HG03571 (cell line): Measurements from ENCODE around the gene PRSS22.

ENCODE experiments used
- ATAC-seq: cut with Tn5 transposase; IDR thresholded peaks from one replicate; pipeline ENCODE4 v1.9.1; 2021; ENCODE audit not compliant: unreplicated experiment

The PRSS22 gene

DNA sequence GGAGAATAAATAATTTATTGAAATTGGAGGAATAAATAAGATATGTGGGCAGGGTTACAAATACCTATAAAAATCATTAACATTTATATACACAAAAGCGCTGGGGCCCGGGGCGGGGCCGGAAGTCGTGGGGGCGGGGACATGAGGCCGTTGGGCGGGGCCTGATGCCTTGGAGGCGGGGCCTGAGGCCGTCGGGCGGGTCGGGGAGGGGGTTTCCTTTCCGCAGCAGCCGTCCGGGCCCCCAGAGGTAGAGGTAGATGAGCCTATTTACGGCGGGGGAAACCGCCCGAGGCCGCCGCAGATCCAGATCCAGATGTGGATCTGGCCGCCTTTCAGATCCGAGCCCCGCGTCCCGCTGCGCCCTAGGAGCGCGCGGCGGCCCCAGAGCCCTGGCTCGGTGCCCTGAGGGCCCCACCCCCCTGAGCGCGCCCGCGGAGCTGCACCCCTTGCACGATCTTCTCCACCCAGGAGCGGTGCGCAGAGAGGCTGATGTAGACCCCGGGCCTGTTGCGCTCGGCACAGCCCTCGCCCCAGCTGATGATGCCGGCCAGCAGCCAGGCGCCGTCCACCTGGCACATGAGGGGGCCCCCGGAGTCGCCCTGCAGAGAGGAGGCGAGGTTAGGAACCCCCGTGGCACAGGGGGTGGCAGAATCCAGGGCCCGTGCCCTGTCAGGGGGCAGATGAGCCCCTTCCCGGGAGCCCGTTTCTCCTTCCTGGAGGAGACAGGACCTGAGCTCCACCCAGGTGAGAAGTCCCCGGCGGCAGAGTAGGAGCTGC, 5.1 kb downstream of the PRSS22 start:
- ATAC-seq, result no peak

DNA sequence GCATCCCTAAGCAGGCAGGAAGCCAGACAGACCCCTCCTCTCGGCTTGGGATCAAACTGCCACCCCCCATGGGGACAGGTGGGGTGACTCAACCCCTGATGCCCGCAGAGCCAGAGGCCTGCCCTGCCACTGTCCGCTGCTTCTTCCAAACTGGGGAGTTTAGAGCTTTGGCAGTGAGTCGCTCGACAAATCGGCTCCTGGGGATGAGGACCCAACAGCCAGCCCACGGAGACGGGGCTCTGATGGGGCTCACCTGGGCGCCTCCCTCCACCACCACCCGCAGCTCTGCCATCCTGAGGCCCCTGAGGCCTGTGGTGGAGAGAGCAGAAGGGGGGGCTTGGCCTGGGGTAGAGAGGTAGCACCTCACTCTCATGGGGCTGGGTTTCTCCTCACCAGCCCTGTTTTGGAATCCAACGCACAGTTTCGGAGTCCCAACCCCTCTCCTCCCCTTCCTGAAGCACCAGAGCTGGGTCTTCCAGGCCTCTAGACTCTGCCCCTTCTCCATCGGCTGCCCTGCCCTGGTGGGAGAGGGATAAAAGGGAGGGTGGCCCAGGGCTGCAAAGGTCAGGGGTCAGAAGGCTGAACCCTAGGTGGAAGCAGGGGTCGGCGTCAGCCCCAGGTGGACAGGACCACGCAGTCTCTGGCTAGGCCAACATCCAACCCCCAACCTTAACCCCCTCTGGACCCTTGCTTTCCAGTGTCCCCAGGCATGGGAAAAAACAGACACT, 5.8 kb downstream of the PRSS22 start:
- ATAC-seq, result no peak

DNA sequence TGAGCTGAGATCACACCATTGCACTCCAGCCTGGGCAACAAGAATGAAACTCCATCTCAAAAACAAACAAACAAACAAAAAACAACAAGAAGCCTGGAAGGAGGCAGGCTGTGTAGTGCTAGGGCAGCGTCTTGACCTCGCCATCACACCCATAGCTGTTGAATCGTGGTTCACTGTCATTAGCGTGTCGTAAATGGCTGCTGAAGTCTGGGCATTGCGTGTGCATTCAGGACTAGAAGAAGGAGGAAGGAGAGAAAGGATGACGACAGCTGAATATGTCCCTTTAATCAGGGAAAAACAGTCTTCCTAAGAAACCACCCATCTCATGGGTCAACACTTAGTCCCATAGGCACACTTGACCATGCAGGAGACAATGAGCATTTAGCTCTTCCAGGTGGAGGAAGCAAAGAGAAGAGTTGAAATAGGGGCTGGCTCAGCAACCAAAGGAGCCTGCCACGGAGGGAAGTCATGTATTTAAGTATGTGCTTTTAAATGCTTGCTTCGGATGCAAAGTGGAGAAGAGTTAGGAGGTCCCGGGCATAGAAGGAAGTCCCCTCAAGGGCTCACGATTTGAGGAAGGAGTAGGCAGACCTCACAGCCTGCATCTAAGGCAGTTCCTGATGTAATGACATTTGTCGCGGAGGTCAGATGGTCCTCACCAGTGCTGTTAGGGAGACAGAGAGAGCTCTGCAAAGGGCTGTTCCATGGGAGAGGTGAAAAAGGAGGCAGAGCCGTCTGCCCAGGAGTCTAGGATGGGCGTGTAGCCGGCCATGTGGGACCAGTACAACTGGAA, 8.8 kb downstream of the PRSS22 start:
- no peak for ATAC-seq

DNA sequence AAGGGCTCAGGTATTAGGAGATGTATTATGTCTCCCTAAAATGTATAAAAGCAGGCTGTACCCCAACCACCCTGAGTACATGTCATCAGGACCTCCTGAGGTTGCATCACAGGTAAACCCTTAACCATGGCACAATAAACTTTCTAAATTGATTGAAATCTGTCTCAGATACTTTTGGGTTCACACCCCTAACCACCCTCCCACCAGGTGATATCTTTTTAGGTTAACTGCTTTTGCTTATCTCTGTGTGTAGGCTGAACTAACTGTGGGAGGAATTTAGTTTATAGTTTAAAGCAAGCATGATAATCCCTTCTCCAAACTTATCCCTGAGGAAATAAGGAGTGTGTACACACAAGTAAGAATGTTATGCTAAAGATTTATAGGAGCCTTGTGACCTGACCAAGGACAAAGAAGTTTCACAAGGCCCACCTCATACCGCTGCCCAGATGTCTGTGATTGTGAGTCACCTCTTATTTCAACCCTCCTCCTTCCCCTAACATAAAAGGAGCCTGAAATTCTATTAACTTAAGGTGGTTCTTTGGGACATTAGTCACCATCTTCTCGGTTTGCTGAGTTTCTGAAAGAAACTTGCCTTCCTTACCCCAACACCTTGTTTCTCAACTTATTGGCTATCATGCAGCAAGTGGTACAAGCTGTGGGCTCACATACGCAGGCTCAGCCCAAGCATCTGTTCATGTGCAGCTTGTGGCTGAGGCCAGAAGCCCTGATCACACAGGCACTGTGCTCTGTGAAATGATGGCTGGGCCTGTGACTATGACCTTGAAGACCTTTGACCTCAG, 11.3 kb downstream of the PRSS22 start:
- no peak for ATAC-seq

DNA sequence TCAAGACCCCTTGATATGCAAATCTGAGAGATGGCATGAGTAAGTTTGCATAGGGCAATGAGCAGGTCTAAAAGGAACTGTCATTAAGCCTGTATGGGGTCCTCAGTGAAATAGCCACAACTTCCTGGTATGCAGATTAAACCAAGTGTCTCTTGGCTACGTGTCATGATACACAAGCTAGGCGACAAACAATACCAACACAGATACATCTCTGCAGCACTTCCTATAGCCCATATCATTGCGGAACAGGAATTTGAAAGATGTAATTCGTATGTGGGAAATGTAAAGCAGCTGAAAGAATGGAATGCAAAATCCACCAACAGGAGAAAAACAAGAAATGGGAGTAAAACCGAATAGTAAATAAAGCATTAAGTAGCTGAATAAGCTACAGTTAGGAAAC, 12.9 kb downstream of the PRSS22 start:
- ATAC-seq, result no peak

DNA sequence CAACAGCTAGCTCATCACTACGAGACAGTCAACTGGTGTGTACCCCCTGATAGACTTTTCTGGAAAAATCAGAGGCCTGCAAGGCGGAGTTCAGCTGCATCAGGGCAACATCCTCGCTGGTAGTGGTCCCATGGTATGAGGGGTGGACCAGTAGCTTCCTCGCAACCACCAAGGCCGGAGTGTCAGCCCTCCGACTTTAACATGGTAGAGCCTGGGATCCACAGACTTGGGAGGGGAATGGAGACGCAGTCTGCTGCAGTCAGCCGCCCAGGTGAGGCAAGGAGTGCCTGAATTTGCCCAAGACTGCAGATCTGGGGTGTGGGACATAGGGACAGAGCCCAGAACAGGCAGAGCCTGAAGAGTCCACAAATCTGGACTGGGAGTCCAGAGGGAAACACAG, 14.4 kb downstream of the PRSS22 start:
- ATAC-seq, result no peak

DNA sequence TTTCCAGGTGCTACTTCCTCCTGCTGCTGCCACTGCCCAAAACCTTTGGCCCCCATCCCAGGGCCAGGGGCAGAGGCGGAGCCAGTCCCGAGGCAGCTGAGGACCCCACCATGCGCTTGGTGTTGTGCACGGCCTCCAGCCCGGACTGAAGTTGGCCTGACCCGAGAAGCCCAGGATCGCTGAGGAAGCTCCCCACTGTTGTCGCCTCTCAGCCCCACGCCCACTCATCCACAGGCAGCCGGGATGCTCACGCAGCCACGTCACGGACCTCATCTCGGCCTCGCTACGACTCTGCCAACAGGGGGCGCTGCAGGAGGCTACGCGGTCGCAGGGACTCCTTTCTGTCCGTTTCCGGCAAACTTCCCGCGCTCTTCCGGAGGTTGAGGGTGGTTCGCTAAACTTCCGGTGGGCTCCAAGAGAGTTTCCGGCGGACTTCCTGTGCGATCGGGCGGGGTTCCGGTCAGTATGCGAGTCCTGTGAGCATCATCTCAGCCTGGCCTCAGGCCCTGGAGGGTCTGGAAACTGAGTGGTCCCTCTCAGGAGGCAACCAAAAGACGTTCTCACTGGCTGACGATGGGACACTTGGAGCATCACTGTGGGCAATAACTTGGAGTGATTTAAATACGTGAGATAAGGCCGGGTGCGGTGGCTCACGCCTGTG, 15.5 kb downstream of the PRSS22 start:
- no peak for ATAC-seq

DNA sequence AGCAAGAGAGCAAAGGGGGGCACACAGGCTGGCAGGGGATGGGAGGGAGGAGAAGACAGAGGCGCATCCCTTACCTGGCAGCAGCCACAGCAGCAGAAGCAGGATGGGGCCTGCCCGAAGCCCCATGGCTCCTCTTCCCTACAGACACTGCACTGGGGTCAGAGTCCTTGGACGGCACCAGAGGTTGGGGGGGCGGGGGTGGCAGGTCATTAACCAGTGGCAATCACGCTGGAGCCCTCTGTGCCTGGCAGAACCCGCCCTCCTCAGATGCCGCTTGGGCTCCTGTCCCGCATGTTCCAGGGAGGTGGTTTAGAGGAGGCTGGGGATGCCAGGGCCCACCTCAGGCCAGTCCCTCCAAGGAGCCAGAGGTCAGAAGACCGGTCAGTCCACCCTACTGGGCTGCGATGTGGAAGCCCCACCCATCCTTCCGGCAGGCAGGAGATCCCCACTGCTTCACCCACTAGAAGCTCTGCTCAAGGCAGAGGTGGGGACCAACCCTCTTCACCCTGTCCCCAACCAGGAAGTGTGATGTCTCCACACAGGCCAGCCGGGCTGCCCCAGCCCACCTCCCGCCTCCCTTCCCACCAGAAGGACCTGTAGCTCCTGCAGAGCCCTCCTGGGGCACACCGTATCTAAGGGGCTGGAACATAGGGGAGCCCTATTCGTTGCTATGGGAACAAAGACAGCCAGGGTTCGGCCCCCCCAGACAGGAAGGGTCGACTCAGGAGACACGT, 16.2 kb downstream of the PRSS22 start:
- ATAC-seq, result no peak

DNA sequence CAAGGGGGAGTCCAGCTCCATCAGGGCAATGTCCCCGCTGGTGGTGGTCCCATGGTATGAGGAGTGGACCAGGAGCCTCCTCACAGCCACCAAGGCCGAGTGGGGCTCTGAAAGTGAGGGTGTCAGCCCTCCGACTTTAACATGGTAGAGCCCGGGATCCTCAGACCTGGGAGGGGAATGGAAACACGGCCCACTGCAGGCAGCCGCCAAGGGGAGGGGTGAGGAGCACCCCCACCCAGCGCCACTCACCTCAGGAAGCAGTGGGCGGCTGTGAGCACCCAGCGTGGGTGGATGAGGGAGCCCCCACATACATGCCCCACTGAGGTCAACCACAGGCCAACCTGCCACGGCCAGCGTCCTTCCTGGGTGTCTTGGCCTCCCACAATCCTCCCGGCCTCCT, 17.1 kb downstream of the PRSS22 start:
- no peak for ATAC-seq

DNA sequence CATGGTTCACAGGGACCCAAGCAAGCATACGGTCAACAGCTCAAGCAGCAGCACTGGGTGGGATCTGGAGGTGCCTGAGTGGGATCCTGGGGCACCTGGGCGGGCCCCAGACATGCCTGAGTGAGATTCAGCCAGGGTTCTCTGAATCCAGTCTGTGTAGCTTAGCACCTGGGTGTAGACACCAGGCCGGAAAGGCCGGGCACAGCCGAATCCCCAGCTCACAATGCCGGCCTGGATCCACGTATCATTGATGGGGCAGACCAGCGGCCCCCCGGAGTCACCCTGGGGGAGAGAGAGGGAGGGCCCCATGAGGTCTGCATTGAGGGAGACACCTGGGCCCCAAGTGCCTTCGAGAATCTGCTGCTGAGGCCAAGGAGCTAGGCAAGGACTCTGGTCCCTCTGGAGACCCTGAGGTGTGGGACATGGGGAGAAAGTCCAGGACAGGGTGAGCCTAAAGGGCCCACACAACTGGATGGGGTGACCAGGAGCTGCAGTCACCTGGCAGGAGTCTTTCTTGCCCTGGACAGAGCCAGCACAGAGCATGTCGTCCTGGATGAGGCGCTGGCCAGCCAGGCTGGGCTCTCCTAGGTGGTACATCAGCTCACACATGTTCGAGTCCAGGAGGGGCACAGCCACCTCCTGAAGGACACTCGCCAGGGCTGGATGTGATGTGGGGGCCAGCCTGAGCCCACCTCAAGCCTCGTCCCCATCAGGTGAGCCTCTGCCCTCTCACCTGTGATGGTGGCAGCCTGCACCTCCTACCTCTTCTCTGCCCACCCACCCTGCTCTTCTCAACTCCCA, 18.1 kb downstream of the PRSS22 start:
- no peak for ATAC-seq

DNA sequence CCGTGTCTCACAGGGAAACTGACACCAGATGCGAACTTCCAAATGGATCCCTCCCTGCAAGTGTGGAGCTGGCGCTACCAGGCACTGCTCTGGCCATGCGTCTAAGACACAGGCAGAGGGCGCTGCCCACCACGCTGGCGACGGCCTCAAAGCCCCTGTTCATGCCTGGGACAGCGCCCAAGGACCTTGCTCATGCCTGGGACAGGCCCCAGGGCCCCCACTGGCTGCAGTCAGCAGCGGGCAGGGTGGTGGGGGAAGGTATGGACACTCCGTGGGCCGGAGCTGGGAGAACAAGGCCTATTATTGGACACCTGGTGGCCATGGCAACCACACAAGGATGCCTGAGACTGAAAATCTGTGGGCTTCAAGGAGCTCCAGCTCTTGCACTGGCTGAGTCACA, 19.0 kb downstream of the PRSS22 start:
- no peak for ATAC-seq

DNA sequence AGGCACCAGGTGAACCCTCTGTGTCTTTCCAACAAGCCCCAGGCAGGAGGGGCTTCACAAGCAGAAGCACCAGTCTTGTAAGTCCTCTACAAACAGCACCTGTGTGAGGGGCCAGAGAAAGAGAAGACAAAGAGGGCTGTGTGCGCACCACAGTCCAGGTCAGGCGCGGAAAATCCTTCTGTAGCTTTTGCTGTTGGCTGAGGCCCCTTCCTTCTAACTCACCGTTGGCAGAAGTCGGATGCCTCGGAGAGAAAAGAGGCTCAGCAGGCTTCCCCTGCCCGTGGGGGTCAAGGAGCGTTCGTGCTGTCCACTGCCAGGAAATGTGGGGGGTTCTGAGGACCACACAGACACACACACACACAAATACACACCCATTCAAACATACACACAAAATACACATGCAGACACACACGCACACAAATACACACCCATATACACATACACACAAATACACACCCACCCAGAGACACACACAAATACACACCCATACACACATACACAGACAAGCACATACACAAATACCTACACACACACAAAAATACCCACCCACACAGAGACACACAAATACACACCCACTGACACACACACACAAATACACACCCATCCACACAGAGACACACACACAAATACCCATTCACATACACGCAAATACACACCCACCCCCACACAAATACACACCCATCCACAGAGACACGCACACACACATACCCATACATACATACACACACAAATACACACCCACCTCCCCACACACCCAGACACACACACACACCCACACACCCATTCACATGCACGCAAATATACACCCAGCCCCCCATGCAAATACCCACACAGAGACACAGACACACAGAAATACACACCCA, 21.1 kb downstream of the PRSS22 start:
- no peak for ATAC-seq

DNA sequence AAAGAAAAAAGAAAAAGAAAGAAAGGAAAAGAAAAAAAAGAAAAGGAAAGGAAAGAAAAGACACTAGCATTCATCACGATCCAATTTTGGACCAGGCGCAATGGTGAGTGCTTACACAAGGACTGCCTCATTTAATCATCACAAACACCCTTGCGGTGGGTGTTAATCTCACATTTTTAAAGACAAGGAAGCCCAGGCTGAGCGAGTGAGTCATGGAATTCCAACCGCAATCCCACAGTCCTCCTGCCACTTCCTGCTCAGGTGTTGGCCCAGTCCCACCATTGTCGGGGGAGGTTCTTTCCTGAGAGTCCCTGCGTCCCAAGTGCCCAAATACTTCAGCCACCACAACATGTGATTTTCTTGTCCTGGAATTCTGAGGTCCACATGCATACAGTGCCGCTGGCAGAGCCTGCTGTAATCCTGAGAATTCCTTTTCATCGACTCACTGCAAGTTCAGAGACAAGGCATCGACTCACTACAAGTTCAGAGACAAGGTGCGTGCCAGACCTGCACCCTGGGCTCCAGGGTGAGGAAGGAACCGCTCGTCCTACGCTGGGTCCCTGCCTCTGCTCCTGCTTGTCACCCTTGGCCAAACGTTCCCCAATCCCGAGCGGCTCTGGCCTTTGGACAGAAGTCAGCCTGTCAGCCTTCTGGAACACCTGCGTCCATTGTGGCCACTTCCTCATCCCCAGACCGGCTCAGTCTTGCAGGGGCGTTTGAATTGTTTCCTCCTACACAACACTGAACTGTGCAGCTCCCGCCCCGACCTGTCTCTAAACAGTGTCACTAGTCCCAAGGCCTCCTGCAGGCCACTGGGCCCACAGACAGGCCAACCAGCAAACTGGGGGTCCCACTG, 22.1 kb downstream of the PRSS22 start:
- no peak for ATAC-seq

DNA sequence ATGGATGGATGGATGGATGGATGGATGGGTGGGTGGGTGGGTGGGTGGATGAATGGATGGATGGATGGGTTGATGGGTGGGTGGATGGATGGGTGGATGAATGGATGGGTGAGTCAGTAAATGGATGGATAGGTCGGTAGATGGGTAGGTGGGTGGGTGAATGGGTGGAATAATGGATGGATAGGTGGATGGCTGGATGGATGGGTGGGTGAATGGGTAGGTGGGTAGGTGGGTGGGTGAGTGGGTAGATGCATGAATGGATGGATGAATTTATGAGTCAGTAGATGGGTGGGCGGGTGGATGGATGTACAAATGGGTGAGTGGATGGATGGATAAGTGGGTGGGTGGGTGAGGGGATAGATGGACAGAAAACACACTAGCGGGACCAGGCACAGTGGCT, 23.0 kb downstream of the PRSS22 start:
- ATAC-seq, result no peak

DNA sequence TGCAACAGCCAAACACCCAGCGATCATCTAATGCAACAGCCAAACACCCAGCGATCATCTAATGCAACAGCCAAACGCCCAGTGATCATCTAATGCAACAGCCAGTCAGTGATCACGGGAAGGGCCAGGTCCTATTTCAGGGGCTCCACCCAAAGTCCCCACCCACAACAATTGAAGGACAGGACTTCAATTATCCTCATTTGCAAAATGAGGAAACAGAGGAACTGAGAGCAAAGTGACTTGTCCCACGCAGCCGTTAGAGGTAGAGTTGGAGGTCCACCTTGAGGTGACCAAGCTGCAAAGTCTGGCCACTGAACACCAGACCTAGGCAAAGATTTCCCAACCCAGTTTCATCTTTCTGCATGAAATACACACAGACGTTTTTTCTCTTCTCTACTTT, 24.2 kb downstream of the PRSS22 start:
- no peak for ATAC-seq

DNA sequence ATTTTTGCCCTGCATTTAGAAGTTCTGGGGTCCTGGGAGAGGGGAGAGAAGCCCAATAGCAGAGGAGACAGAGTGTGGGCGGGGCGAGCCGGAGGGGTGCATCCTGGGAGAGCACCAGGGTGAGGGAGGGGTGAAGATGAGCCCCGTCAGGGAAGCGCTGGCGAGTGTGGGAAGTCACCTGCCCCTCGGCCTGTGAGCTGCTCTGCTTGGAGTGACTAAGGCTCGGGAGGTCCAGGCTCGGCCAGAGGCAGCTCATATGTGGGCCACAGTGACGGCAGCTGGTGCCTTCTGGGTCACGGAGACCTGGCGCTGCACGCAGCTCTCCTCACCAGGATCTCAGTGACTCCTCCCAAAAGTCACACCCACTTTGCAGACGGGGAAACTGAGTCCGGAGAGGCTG, 26.8 kb downstream of the PRSS22 start:
- ATAC-seq, result no peak

DNA sequence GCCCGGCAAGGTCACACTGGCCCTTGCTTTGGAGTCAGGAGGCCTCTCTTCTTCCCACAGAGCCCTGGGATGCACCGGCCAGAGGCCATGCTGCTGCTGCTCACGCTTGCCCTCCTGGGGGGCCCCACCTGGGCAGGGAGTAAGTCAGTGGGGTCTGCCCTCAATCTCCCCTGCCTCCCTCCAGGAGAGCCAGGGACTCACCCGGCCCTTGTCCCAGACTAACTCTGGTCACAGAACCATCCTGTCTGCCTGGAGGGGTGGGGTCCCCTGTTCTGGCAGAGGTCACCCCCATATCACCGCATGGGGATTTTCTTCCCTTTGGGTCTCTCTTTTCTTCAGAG, 27.6 kb downstream of the PRSS22 start:
- ATAC-seq, result no peak
